LNCAP (cell line): ENCODE data around the gene TMEM253.

ENCODE experiments used
- CTCF ChIP-seq: fragments of 450-650 bp; IDR thresholded peaks from 2 replicates; pipeline ENCODE4 v1.5.1; 2017; ENCODE audit warnings: mild to moderate bottlenecking

Gene TMEM253

DNA sequence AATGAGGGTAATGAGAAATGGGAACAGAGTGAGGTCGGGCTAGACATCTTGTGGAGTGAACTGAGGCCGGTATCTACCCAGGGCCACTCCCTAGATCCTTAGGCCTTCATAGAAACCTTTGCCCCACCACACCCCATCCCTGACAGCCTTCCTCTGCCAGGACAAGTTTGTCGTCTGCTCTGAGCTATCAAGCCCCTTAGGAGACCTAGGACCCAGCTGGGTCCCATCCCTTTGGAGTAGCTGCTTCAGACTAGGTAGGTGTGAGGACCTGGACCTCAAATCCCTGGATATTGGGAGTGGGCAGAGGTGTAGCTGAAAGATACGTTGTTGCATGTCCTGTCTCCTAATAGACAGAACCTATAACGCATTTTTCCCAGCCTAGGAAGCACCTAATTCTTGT is at the start of gene TMEM253:
TMEM253 (plus strand) TSS at position 136 of the 400 bp plus-strand sequence. CDS start 278 bp downstream, outside the sequence.
- no peak for TF ChIP-seq CTCF

- no peak for TF ChIP-seq CTCF
These were observed 47.4 kb upstream of the TMEM253 start for GRCh38 chr14:21053184-21054122.

DNA sequence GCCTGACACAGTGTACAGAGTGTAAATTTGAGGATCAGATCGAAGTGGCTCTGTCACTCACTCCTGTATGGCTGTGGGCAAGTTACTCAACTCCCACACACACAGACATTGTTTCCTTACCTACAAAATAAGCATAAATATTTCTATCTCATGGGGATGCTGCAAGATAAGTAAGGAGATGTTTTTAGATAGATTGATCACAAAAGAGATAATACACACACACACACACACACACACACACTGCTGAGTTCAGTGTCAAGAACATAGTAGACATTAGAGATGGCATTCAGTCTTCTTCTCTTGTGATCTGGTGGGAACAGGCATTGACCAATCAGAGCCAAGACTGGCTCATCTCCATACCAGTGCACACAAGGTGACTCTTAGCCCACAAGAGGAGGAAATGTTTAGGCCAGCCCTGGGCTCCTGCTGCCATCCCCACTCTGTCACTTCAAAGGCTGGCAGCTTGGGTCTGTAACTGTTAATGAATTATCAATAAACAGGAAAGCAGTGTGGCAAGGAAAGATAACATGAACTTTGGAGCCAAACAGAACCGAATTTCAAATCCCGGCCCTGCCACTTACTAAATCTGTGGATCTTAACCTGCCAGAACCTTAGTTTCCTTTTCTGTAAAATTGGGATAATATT is 46.6 kb upstream of the TMEM253 start:
- TF ChIP-seq CTCF: no peak

DNA sequence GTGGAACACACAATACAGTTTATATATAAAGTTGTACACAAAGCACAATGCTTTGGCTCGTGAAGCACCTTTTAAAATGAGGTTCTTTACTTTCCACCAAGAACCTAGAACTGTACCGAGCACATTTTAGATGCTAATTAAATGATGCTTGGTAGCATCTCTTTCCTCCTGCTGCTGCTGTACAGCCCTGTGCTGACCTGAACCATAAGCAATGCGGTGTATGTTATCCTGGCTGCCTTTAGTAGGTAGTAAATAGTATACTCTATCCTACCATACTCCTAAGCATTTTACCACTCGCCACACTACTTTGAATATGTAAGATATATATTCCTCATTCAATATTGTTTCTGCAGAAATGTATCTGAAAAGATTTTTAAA is 46.1 kb upstream of the TMEM253 start:
- TF ChIP-seq CTCF: no peak

DNA sequence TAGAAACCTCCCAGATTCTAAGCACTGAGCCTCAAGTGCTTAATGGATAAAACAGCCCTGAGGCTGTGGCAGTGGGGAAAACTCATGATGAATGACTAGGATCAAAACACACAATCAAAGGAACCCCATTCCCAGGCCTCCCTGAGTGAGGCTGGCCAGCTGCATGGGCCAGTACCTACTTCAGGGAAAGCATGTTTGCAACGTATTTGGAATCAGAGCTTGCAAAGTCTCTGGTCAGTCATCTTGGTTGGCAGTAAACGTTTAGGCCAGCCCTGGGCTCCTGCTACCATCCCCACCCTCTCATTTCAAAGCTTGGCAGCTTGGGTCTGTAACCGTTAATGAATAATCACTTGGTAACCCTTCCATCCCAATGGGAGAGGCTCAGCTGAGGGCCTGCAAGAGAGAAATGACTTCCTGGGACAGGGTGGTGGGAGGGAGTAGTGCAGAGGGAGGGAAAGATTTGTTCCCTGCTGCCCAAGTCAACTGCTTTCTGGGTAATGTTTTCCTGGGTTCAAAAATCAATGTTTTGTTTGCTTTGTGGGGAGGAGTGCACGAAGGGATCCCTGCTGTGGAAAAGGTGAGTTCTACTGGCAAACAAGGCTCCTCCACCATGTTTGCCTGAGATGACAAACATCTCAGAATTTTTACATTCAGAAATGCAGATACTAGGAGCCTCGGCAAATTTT is 45.3 kb upstream of the TMEM253 start:
- no peak for TF ChIP-seq CTCF

DNA sequence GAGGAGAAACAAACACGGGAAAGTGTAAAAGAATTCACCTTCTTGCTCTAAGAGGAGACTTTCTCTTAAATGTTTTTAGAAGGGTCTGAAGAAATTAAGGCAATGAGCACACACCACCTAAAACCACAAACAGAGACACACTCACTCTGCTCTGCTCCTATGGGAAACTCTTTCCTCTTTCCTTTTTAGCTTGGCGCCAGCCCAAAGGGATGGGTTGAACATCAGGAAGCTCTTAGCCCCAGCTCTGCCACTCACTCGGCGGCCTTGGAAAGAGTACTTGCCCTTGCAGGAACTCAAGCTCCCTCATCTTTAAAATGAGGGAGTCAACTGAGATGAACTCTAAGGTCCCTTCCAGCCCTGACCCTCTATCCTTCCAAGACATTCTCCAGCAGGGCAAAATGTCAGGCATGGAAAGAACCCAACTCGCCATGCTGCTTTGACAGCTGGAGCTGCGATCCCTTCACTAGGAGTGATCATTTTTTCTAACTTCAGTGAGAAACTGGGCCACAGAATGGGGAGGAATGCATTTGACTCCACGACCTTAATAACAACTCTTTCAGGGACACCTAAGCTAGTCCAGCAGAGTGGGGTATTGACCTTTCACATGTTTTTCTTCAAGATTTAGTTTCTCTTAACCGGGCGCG is 44.2 kb upstream of the TMEM253 start:
- TF ChIP-seq CTCF: no peak
